ENCODE measurements around the gene TGFBR2.

Gene TGFBR2

DNA sequence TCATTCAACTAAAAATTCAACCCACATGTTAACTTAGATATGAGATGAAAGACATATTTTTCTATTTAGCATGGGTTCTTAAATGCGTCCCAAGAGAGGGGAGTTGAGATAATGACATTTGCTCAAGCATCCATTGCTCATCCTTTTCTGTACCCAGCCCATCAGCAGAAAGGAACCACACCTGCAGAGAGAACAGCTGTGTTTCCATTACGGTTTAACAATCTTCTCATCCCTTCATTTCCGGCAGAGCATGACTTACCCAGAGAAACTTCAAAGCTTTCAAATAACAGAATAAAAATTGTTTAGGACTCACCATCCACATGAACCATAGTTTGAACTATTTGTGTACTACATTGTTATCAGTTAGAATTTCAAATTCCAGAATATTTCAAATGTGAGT is 113.1 kb downstream of the TGFBR2 start:
- no peak for DNase-seq (ENCODE audit: low read depth in 2 of 2)

DNA sequence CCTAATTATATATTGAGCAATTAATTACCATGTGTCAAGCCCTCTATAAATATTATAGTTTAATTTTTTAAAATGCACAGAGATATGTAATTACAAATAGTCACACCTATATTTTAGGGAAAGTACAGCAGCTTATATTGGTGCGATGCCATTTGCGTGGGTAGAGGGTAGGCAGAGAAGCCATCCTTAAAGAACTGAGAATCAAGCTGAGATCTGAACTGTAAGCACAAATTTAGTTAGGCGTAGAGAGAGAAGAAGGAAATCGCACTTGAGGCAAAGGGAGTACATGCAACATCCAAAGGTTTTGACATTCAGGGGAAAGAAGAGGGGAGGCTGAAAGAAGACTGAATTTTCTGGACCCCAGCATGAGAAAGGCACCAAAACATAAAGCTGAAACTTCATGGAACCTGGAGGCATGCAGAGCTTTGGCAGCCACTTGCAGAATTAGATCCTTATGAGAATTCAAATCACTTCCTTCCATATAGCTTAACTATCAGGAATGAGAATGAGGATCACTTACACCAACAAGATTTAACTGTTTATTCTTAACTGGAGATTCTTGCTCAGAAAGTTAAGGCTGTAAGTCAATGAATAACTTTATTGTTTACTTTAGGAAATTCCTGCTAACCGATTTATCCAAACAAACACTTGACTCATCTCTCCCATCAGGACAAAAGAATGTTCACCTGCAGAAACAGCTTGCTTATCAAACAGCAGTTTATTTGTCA is 114.3 kb downstream of the TGFBR2 start:
- DNase-seq (ENCODE audit: low read depth in 2 of 2) = no peak

DNA sequence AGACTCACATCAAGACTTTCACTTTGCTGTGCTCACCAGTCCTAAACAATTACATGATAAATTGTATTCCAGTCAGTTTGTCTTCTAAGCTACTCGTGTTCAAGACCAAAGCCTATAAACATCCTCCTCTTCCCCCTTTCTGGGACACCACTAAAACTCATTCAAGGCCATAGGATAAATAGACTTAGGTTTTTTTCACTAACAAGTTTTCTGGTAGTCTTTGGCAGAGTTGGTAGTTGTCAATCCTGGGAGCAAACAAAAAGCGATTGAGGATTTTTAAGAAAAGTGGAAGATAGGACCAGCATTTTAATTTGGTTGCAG is 114.9 kb downstream of the TGFBR2 start:
- no peak for DNase-seq (ENCODE audit: low read depth in 2 of 2)

DNA sequence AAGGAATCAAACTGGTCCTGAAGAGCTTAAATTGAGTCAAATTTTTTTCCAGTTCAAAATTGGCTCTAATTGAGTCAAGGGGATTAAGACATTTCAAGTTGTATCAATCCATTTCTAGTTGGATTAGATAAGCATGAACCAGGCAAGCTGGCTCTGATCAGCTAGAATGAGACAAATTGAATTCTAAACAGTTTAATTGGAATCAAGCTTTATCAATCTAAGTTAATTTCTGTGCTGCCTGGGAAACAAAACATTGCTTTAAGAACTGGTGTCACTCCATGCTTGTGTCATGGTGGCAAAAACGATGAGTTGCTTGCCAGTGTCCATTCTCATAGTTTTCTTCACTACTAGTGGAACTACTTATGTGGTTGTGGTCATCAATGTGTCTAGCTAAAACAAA is 116.8 kb downstream of the TGFBR2 start:
- DNase-seq (ENCODE audit: low read depth in 2 of 2) = no peak

DNA sequence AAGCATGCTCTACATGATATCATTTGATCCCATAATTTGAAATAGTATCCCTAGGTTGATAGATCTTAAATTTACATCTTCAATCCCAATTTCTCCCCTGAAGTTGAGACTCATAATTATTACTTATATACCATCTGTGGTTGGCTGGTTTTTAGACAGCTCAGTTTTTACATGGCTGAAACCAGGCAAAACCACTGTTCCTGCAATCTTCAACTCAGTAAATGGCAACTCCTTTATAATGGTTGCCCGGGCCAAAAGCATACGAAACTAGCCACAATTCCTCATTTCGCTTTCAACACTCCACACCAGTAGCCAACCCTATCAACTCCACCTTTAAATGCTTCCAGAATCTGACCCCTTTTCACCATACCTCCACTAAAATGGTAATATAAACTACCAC is 118.5 kb downstream of the TGFBR2 start:
- no peak for DNase-seq (ENCODE audit: low read depth in 2 of 2)

DNA sequence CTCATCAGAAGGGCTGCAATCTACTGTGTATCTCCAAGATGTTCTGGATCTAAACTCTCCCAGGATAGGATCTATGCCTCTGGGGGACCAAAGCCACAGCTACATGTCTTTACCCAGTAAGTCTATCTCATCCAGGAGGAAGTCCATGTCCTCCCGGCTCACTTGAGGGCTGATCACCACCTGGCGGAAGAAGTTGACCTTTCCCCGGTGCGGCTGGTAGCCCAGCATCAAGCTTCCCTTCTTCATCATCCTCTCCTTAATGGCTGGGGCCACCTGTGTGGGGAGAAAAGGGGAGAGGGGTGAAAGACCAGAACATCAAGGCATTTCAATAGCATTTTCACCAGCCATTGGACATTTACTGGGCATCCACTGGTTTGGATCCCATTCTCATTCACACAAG is 121.7 kb downstream of the TGFBR2 start:
- no peak for DNase-seq (ENCODE audit: low read depth in 2 of 2)

DNA sequence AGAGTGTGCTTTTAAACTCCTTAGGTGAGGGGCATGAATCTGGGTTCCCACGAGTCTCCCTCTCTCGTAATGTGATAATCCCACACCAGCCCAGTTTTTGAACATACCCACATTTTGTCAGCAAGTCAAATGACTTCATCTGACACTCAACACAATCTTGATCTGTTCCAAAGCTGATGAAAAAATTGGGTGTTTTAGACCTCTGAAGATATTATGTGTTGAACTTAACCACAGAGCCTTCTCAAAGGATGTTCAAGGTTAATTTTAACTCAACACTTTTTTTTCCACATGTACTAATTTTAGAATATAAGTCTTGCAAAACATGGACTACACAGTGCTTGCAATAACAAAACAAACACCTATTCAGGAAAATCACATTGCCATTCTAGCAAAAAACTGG is 123.1 kb downstream of the TGFBR2 start:
- DNase-seq (ENCODE audit: low read depth in 2 of 2) = no peak

DNA sequence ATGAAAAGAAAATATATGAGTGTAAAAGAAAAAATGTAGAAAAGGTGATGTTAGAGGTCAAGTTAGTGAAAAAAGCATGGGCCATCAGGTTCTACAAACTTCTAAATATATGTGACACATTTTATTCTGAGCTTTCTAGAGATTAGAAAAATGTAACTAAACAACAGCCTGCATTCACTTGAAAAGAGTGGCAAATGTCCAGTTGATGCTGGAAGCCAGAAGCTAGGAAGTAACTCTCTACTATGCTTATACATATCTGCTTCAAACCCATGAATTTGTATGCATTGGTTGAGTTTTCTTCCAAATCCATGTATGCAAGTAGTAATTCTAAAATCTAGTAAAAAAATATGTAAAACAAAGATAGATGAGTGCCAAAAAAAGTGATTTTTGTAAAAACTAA is 123.5 kb downstream of the TGFBR2 start:
- no peak for DNase-seq (ENCODE audit: low read depth in 2 of 2)

DNA sequence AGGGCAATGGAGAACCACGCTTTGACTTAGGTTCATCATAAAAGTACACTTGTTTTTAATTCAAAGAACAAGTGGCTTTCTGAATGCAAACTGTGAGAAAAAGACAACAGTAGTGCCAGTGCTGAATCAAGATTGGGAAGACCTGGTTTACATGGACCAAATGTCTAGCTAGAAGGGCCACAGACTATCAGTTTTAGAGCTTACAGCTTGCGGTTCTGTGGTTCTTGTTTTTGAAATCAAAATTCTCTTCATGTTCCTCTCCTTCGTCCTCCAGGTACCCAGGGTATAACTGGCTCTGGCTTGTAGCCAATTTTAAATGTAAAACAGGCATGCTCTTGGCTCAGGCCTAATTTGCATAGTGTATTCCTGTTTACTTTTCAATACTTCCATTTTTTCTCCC is 124.6 kb downstream of the TGFBR2 start:
- DNase-seq (ENCODE audit: low read depth in 2 of 2) = no peak

DNA sequence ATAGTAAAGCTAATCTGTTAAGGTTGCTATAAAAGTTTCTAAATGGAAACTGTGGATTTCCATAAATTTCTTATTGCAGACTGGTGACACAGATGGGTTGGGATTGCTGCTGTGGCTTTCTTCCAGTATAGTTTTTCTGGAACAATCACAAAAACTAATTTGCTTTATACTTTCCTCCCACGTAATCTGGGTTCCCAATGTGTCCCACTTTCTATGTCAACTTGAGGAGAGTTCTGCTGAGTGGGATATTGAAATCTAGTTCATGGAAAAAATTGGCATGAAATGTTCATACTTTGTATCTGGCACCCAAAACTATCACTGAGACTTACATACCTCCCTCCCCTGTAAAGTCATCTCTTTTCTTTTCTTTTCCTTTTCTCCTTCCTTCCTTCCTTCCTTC is 126.8 kb downstream of the TGFBR2 start:
- no peak for DNase-seq (ENCODE audit: low read depth in 2 of 2)

DNA sequence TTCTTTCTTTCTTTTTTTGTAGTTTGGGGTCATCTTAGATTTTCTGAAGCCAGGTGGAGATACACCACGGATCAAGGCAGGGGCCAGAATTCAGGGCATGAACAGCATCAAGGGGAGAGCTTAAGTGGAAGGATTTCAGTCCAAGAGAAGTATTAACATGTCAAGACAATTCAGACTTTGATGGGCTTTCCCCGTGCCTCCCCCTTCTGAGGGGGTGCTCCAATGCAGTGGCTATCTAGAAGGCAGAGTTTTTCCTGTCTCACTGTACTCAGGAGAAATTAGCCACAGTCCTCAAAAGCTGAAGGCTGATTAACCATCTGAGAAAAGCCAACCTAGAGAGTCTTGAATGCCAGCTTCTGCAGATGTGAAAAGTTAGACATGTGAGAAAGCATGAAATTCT is 127.3 kb downstream of the TGFBR2 start:
- DNase-seq (ENCODE audit: low read depth in 2 of 2) = no peak

DNA sequence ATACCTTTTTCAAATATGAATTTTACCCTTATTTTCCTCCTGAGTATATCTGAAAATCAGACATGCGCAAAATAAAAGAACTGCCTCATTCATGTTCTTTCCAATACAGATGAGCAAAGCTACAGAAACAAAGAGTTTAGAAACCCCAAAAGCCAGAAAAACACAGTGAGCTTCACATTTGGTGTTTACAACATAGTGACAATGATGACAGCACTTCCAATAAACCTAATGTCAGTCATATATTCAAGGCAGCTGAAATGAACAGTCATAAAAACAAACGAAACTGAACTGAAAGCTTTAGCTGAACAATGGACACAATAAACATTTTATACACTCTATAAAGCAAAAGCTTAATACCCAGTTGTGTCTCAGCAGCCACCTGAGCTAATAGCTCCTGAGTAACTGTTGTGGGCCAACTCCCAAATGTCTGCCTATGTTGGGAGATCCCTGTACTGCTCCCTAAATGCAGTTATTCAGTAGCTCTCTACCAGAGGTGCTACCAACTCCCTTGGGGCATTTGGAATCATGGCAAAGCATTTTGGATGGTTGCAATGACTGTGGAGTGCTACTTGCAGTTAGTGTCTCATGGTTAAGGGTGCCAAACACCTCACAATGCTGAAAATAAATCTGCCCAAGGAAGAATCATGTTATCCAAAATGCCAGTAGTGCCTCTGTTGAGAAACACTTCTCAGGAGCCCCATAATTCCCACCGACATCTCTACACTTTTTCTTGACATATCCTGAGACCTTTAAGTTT is 131.5 kb downstream of the TGFBR2 start:
- no peak for DNase-seq (ENCODE audit: low read depth in 2 of 2)

DNA sequence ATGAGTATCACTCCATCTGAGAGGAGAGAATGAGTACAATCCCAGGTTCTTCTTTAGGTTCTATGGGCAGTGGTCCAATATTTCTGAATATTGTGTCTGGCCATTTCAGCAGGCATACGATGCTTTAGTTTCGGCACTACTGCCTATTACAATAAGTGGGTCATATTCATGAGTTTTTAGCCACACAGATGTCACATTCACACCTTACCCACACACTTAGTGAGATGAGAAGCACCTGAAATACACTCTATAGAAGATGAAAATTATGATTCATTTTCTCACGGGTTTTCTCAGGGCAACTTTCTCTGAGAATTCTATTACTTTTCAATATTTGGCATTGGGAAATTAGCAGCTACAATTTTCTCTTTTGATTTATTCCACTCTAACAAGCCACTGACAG is 132.2 kb downstream of the TGFBR2 start:
- no peak for DNase-seq (ENCODE audit: low read depth in 2 of 2)

DNA sequence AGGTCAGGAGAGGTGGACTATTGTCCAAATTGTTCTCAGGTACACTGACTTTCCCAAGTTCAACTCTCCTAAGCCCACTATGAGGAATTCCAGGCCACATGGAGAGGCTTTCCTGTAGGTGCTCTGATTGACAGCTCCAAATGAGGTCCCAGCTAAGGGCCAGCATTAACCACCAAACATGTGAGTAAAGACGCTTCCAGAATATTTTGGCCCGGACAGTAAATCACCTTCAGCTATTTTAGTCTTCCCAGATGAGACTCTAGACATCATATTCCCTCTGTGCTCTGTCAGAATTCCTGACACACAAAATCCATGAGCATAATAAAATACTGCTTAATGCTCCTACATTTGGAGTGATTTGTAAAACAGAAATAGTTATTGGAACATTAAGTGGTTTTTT is 135.5 kb downstream of the TGFBR2 start:
- no peak for DNase-seq (ENCODE audit: low read depth in 2 of 2)

DNA sequence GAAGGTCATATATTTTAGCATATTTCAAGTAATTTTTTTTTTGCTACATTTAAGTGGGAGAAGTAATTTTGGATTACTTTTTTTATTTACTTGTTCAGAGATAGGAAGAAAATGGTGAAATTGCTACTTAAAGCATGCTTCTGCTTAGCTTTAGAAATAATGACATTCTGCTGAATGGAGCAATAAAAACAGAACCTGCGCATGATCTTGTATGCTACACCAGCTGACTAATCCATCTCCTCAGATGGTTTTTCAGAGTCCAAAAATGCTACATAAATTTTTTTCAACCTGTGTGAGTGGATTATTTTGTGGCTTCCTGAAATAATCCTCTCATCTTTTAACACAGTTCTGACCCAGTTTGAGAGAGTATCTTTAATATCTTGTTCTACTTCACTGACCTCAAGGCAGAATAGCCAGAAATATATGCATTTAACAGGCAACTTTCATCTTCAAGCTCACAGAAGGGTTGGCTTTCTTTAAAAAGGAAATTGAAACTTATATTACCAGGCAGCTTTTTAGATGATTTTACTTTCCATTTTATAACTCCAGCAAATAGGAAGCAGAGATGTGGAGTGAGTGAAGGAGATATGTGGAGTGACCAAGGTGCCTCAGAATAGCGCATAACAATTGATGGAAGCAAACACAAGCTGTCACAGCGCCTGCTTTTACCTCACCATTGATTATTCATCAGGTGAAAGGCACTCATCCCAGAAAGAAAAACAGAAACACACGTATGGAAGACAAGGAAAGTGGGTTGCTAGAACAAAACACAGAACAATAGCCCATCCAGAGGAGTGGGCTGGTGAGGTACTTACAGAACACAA is 136.6 kb downstream of the TGFBR2 start:
- no peak for DNase-seq (ENCODE audit: low read depth in 2 of 2)

Data from stimulated activated CD4-positive, alpha-beta T cell treated with anti-CD3 and anti-CD28 coated beads, Interleukin-15, amount 100 ng/mL, for 48 hours (primary cell).